Measurements from ENCODE around the gene NTMT1. TPM values are rescaled to one million over a fixed set of nuclear protein-coding genes. Genes with fewer than 3 reads are reported as not detected.
"Not testable (repeated sequence)": the region's sequence is repeated elsewhere in the genome, so short reads cannot be mapped to it uniquely, and the experiment has no call there.

The NTMT1 gene
- total and polyA plus RNA-seq, 7 donors, result 67.5 to 178 (median 92.9) TPM

DNA sequence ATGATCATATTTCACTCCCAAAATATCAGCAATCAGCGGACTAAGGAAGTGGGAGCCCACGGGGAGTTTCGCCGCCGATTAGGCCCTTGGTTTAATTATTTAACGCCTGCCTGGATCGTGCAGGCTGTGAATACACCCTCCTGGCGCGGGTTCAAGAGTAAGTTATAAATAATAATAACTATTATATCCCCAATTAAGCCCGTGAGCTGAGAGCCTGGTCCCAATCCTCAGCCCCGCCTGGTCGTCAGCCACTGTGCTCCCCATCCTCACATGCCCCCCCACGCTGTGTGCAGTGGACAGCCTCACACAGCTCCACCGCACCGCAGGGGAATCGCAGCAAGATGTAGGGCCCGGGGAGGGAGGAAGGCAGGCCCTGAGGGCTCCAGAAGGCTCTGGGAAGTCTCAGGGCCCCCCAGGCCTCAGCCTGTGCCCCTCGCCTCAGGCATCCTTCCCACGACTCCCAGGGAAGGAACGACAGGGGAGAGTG lies 28.6 kb downstream of the NTMT1 start:
- TF ChIP-seq, protein P1, sequence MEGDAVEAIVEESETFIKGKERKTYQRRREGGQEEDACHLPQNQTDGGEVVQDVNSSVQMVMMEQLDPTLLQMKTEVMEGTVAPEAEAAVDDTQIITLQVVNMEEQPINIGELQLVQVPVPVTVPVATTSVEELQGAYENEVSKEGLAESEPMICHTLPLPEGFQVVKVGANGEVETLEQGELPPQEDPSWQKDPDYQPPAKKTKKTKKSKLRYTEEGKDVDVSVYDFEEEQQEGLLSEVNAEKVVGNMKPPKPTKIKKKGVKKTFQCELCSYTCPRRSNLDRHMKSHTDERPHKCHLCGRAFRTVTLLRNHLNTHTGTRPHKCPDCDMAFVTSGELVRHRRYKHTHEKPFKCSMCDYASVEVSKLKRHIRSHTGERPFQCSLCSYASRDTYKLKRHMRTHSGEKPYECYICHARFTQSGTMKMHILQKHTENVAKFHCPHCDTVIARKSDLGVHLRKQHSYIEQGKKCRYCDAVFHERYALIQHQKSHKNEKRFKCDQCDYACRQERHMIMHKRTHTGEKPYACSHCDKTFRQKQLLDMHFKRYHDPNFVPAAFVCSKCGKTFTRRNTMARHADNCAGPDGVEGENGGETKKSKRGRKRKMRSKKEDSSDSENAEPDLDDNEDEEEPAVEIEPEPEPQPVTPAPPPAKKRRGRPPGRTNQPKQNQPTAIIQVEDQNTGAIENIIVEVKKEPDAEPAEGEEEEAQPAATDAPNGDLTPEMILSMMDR (IDR thresholded peaks at IDR 0.05), result no peak
- peaks cover 0 to 4% (median 0%) of the 10 kb centered on the region in 3 donors for H3K27me3 ChIP-seq (ENCODE audit: insufficient read depth in 3 of 3, low read length in 2 of 3)
- no peak for ATAC-seq
- DNase-seq, result no peak
- H3K4me1 ChIP-seq, result no peaks in the 10 kb centered on the region
- H3K36me3 ChIP-seq (ENCODE audit: insufficient read depth in 1 of 2, low read depth in 1 of 2), result no peaks in the 10 kb centered on the region
- intact Hi-C loops (cut with DNase I), result no loop called here
- H3K9me3 ChIP-seq, result no peaks in the 10 kb centered on the region
- WGBS, 3 donors, result 28 to 40% (median 38%) methylated on average over 20 of the region's 20 CpGs
- no peak overlapping the region for H3K4me3 ChIP-seq
- no peak overlapping the region for H3K27ac ChIP-seq

DNA sequence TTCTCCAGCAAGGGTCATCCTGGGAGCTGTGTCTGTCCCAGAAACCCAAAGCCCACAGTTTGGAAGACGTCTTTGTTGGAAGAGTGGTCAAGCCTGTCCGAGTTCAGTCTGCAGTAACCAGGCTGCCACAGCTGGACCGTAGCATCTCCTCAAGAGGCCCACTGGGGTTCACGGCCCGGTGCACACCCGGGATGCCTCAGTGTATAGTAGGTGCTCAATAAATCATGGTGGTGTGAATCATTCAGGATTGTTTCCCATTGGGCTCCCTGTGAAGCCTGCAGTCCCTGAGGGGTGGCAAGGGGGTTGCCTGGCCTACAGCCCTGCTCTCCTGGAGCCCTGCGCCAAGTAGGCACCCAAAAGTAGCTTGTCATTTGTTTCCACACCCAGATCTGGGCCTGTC lies 29.2 kb downstream of the NTMT1 start:
- DNase-seq (no peak), ATAC-seq (no peak)
- H3K36me3 ChIP-seq (ENCODE audit: insufficient read depth in 1 of 2, low read depth in 1 of 2), result no peaks in the 10 kb centered on the region
- TF ChIP-seq, protein P1 (IDR thresholded peaks at IDR 0.05), result no peak
- H3K27ac ChIP-seq, result no peak overlapping the region
- H3K4me3 ChIP-seq, result no peak overlapping the region
- no peaks in the 10 kb centered on the region for H3K4me1 ChIP-seq
- intact Hi-C loops (cut with DNase I), result no loop called here
- H3K9me3 ChIP-seq, result no peaks in the 10 kb centered on the region
- 74 to 84% (median 80%) methylated on average over 7 of the region's 7 CpGs for WGBS, 3 donors
- H3K27me3 ChIP-seq (ENCODE audit: insufficient read depth in 3 of 3, low read length in 2 of 3), result peaks cover 0 to 4% (median 0%) of the 10 kb centered on the region in 3 donors

DNA sequence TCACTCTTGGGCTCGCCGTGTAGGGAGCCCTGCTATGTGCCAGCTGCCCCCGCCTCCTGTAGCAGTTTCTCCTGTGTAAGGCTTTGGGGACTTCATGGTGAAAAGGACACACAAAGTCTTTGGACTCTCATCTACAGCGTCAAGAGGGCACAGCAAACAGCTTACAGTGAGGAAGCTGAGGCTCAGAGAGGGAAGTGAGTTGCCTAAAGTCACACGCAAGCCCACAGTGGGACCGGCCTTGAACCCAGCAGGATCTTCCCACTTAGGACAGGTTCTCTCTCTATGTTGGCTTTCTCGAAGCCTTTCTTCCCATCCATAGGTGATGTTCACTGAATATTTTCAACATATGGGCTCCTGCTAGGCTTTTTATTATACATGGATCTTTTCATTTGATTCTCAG lies 29.7 kb downstream of the NTMT1 start:
- Histone ChIP-seq H3K27me3 (ENCODE audit: insufficient read depth in 3 of 3, low read length in 2 of 3) (peaks cover 0 to 4% (median 0%) of the 10 kb centered on the region in 3 donors), H3K27ac (no peak overlapping the region), H3K4me1 (no peaks in the 10 kb centered on the region), H3K36me3 (ENCODE audit: insufficient read depth in 1 of 2, low read depth in 1 of 2) (no peaks in the 10 kb centered on the region), H3K9me3 (no peaks in the 10 kb centered on the region), H3K4me3 (no peak overlapping the region)
- TF ChIP-seq, protein P1 (IDR thresholded peaks at IDR 0.05), result no peak
- ATAC-seq (no peak), DNase-seq (no peak)
- WGBS, 3 donors, result 72 to 78% (median 76%) methylated on average over 7 of the region's 7 CpGs
- intact Hi-C loops (cut with DNase I), result no loop called here

DNA sequence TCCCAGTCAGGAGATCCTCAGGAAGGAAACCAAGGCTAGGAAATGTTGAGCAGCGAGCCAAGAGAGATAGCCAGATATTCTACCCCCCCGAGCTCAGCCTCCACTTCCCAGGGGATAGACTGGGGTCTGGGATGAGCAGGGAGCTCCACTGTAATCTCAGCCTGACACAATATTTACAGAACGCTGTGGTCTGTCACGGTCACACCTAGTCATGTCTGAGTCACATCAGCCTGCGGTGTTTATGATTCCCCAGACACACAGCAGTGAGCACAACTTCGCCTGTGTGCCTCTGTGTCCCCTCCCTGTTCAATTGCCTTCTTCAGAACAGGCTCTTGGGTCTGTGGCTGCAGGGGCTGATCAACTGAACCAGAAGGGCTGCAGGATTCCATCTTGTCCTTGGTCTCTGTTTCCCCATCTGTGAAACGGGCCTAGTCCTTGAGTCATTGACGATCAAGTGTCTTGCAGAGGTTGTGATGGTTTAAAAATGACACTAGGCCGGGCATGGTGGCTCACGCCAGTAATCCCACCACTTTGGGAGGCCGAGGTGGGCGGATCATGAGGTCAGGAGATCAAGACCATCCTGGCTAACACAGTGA lies 30.9 kb downstream of the NTMT1 start:
- H3K27ac ChIP-seq, result no peak overlapping the region
- intact Hi-C loops (cut with DNase I), result no loop called here
- WGBS, 3 donors, result 58 to 69% (median 63%) methylated on average over 12 of the region's 12 CpGs
- no peaks in the 10 kb centered on the region for H3K36me3 ChIP-seq (ENCODE audit: insufficient read depth in 1 of 2, low read depth in 1 of 2)
- H3K9me3 ChIP-seq, result no peaks in the 10 kb centered on the region
- H3K27me3 ChIP-seq (ENCODE audit: insufficient read depth in 3 of 3, low read length in 2 of 3), result peaks cover 0 to 10% (median 0%) of the 10 kb centered on the region in 3 donors
- no peaks in the 10 kb centered on the region for H3K4me1 ChIP-seq
- H3K4me3 ChIP-seq, result no peak overlapping the region
- no peak for ATAC-seq
- TF ChIP-seq, protein P1 (IDR thresholded peaks at IDR 0.05), result no peak
- no peak for DNase-seq

DNA sequence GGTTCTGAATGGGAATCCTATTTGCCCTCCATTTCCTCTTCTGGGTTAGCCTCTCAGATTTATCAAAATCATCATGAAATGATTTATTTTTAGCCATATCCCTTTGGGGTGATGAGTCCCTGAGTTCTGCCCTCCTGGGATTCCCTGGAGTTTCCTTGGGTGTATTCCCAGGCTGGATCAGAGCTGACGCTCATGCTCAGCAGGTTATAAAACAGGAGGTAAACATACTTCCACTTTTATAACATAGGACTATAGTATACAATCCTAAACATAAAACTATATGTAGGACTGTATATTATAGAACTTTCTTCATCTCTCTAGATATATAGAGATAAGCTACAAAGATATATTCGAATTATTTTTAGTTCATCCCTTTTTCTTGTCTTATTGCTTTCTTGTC lies 35.1 kb downstream of the NTMT1 start:
- intact Hi-C loops (cut with DNase I), result no loop called here
- 68 to 74% (median 68%) methylated on average over 2 of the region's 2 CpGs for WGBS, 3 donors

DNA sequence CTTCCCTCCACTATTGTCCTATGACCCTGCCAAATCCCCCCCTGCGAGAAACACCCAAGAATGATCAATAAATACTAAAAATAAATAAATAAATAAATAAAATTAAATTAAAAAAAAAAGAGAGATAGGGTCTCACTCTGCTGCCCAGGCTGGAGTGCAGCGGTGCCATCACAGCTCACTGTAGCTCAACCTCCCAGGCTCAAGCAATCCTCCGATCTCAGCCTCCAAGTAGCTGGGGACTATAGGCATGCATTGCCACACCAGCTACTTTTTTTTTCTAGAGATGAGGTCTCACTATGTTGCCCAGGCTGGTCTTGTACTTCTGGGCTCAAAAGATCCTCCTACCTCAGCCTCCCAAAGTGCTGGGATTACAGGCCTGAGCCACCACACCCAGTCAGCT lies 36.3 kb downstream of the NTMT1 start:
- H3K9me3 ChIP-seq; intact Hi-C loops (cut with DNase I); H3K27ac ChIP-seq; H3K4me1 ChIP-seq; ATAC-seq; DNase-seq; H3K36me3 ChIP-seq (ENCODE audit: insufficient read depth in 1 of 2, low read depth in 1 of 2); H3K4me3 ChIP-seq: not testable (repeated sequence)
- 56 to 75% (median 57%) methylated on average over 3 of the region's 3 CpGs for WGBS, 3 donors
- peaks cover 0 to 46% (median 13%) of the 10 kb centered on the region in 3 donors for H3K27me3 ChIP-seq (ENCODE audit: insufficient read depth in 3 of 3, low read length in 2 of 3)

More for the DNA sequence above, 35.1 kb downstream of the NTMT1 start:
- DNase-seq (no peak), ATAC-seq (no peak)
- Histone ChIP-seq H3K9me3 (no peaks in the 10 kb centered on the region), H3K27ac (no peak overlapping the region), H3K4me3 (no peak overlapping the region), H3K36me3 (ENCODE audit: insufficient read depth in 1 of 2, low read depth in 1 of 2) (no peaks in the 10 kb centered on the region), H3K4me1 (no peaks in the 10 kb centered on the region), H3K27me3 (ENCODE audit: insufficient read depth in 3 of 3, low read length in 2 of 3) (peaks cover 0 to 34% (median 10%) of the 10 kb centered on the region in 3 donors)
- TF ChIP-seq, protein P1 (IDR thresholded peaks at IDR 0.05), result no peak

Data from psoas muscle (tissue), 8 donors.